CD4-positive, alpha-beta T cell treated with Interleukin-6 at 100 ng/mL for 8 hours (primary cell): ENCODE data around the gene RTN1.

ENCODE experiments used
- DNase-seq: peaks from one replicate; pipeline ENCODE4 v3.0.0-alpha.2; 2020; ENCODE audit warnings: mixed read lengths, low spot score

The RTN1 gene

DNA sequence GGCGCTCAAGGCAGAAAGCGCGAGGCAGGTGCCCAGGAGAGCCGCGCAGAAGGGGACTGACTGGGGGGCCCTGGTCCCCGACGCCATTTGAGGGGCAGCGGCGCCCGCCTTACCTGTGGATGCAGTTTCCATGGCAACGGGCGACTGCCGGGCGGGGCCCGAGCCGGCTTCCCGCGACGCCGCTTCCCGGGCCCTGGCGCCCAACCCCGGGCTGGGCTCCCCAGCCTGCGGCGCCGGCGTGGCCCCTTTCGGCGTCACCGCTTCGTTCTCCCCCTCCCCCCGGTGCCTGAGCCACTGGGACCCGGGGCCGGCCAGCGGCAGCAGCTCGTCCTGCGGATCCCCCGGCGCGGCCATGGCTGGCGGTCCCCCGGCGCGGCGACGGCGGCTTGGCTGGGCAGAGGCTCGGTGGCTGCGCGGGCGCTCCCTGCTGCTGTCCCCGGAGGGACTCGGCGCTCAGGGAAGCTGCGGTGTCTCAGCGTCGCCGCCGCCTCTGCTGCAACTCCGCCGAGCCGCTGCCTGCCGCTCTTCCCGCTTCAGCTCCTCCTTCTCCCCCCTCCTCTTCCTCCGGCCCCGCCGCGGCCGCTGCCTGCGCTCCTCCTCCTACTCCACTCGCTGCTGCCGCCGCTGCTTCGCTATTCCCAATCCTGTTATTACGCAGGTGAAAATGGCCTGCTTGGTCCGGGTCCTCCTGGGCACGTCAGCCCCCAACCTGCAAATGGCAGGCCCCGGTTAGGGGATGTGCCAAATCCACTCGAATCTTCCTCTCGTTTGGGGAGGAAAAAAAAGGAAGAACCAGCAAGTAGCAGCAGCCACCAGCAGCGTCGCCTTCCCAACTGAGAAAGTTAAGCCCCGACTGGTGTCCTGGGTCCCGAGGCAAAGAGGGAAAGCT lies at the start of gene RTN1:
Gene RTN1, minus strand, starts transcription at position 500 of the 889 bp plus-strand sequence. Its CDS starts 146 bp downstream, at position 354.
- DNase-seq: no peak

GRCh38 chr14:59920378-59920683 lies 49.8 kb upstream of the RTN1 start:
- no peak for DNase-seq

DNA sequence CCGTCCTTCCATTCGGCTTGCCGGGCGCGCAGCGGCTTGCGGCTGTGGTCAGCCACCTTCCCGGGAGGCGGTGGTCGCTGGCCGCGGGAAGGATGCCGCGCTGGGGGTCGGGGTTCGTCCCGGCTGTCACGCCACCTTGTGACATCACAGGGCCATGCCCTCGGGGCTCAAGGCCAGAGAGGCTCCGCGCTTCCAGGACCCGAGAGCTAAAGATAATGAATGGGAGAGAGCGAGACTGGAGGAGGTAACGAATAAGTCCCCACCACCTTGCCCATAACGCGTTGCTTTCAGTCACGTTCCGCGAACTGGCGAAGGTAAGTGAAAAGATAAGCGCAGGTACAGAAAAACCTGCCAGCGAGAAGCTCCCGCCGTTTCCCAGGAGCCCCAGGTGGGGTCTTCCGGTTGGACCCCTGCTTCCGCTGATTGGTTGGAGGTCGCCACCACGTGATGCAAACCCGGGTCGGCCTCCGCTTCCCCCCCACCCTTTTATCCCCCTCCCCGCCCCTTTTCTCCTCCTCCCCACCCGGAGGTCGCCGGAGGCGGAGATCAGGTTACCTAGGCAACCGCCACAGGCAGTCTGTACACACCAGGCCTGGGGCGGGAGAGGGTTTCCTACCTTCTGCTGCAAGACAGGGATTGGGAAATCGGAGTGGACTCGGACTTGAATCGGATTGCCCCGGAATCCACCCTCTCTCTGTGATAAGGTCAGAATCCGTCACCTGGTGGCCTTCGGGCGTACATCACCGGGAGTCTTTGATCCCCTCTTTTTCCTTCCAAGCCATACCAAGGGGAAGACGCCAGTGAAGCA lies 49.2 kb upstream of the RTN1 start, which contains the start of gene LRRC9:
Gene LRRC9, plus strand, starts transcription at position 575 of the 808 bp plus-strand sequence.
- DNase-seq: peak; percentile 10

GRCh38 chr14:59918824-59919569 lies 48.4 kb upstream of the RTN1 start:
- DNase-seq: no peak

DNA sequence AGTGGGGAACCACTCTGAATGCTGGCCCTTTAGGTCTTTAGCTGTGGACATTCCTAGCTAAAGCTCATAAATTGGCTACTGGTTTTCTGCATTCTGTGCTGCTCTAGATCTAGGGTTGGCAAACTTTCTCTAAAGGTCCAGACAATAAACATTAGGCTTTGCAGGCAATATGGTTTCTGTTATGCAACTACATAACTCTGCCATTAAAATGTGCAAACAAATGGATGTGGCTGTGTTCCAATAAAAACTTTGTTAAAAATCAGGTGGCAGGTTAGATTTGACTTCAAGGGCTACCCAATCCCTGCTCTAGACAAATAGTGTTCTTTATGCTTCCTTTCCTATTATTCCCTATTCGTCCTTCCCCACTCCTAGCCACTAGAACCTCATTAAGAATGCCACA lies 42.6 kb upstream of the RTN1 start:
- DNase-seq: no peak

DNA sequence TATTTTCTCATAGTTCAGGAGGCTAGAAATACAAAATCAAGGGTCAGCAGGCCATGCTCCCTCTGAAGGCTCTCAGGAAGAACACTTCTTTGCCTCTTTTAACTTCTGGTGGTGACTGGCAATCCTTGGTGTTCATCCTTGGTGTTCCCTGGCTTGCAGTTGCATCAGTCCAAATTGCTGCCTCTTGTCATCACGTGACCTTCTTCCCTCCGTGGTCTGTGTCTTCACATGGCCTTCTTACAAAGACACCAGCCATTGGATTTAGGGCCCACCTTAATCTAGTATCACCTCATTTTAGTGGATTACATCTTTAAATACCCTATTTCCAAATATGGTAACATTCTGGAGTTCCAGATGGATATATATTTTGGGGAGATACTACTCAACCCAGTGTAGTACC lies 41.9 kb upstream of the RTN1 start:
- no peak for DNase-seq

- DNase-seq: no peak
These were observed 34.6 kb upstream of the RTN1 start for GRCh38 chr14:59905188-59905587.

DNA sequence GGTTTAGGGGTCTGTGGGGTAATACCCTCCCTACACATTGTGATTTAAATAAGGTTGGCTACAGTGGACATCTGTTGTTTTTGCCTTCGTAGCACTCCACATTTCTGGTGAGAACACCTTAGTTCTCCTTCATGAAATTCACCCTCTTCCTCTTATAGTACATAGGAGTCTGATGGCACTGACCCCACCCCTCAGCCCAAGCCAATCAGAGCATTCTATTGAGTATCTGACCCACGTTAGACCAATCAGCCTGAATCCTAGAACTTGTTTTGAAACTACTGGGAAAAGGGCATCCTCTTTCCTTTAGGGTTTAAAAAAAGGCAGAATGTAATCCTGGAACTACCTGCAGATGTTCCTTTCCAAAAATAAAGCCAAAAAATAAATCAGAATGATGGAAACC lies 33.6 kb upstream of the RTN1 start:
- DNase-seq: no peak

DNA sequence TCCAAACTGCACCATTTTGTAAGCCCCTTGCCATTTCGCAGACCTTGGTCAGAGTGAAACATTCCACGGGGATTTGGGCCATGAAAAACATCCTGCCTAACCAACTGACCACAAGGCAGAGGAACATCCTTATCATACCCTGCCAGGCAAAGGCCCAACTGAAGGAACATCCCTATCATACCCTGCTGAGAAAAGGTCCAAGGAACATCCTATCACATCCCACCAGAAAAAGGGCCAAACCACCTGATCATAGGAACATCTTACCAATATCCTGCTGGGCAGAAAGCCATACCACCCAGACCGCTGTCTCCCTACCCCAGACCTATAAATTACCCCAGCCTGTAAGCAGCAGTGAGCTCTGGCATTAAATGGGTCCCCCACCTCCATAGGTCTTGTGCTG lies 30.0 kb upstream of the RTN1 start:
- DNase-seq: no peak

GRCh38 chr14:59897757-59898383 lies 27.3 kb upstream of the RTN1 start:
- DNase-seq: no peak

- no peak for DNase-seq
These were observed 25.1 kb upstream of the RTN1 start for GRCh38 chr14:59895721-59896120.

DNA sequence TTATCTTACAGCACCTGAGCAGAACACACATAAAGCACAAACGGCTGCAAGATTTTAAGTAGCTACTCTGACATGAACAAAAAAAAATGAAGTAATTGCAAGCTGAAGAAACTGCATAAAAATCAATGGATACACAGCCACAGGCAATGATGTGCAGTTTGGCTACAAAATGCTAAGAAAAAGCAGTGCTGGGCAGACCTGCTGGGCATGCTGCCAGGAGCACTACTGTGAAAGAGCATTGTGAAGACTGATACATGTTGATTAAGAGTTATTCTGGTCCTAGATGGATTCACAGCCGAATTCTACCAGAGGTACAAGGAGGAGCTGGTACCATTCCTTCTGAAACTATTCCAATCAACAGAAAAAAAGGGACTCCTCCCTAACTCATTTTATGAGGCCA lies 20.1 kb upstream of the RTN1 start:
- DNase-seq: no peak

- DNase-seq: no peak
These were observed 12.4 kb upstream of the RTN1 start for GRCh38 chr14:59882957-59883356.

DNA sequence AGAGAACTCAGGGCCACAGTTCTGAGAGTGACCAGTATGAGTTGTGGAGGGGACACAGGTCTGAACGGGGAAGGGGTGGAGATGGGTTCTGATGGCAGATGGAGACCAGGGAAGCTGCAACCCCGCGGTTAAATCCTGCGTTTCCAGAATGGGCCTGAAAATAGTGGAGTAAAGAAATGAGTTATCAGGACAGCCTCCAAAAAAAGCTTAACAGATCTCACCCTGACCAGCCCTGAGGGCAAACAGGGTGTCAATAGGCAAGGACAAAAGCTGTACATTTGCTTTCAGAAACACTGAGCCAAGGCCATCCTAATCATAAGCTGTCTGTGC lies 555 bp upstream of the RTN1 start:
- DNase-seq: no peak

DNA sequence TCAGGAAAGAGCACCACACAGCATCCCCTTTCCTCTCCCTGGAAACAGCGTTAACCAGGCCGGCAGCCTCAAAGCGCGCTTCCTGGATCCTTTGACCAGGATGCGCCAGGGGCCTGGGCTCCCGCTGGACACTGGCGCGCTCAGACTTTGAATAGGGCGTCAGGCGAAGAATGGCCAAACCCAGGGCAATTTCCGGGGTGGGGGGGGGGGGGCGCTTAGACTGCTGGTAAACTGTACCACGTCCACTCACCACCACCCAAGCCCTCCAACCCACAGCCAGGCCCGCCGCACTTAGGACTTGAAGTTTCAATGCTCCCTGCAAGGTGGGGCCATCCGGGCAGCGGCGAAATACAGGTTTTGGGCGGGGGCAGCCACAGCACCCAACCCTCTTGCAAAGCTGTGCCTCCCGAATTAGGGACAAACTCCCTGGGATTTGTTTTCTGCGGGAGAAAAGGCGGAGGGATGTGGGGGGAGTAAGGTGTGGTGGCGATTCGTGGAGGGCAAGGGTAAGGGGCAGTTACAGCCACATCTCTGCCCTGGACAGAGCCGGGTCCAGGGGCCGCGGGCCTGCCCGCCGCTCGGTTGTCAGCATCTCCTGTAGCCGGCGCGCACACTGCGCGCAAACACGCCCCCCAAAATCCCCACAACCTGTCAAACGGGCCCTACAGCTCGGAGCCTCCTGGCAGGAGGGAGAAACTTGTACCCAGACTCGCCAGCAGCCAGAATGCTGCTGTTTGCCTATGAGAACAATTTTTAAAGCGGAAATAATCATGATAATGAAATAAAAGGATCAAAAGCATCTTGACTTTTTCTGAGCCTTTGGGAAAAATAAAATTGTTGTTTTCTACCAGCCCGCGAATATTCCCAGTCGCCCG lies 958 bp downstream of the RTN1 start:
- DNase-seq: no peak

GRCh38 chr14:59868021-59868420 lies 2.6 kb downstream of the RTN1 start:
- no peak for DNase-seq

DNA sequence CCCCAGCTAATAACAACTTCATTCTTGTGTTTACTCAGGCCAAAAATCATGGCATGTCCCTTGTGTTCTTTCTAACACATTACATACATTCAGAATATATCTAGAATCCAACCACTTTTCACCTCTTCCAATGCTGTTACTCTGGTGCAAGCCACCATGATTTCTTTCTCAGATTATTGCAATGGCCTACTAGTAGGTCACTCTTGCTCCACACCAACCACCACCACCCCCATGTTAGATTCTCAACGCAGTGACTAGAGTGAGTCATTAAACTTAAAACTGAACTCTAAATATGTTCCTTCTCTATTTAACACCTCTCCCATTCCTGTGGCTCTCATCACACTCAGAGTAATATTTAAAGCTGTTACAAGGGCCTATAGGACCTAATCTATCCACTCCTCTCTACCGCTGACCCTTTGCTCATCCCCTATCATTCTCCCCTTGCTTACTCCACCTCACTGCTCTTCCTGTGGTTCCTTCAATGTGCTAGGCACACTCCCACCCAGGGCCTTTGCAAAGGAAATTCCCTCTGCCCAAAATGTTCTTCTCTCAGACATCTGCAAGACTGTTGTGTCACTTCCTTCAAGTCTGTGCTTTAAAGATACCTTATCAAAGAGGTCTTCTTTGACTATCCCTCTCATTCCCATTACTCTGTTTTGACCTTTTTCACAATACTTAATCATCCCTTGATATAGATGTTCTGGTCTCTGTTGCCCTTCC lies 6.6 kb downstream of the RTN1 start:
- no peak for DNase-seq

DNA sequence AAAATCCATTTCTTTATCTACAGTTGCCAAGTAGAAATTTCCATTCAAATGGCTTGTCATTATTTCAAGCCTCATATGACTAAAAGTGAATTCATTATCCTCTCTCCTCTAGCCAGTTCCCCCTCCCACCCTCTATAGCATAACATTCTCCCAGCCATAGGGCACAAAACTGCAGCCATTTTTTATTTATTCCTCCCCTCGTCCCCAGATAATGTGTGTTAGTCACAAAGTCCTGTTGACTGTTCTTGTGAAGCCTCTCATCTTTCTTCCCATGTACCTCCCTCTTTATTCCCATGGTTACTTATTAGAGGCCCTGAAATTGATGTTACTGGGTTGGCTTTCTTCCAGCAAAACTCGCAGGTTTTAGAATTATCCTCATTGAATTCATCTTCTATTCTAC lies 13.2 kb downstream of the RTN1 start:
- DNase-seq: no peak

DNA sequence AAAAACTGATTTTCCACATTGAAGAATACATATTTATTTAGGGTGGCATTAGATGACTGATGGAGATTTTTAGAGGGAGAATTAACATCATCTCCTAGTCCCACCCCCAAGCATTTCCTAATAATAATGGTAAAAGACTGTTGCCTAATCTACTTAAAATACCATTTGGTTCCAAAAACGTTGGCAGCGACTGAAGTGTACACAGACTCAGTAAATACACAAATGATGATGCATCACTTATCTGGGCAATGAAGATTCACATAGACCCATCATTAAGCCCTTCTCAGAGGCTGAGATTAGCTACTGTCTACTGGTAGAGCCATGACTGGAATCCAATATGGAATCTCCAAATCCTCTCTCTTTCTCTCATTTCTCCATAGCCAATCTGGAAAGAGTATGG lies 18.2 kb downstream of the RTN1 start:
- no peak for DNase-seq

DNA sequence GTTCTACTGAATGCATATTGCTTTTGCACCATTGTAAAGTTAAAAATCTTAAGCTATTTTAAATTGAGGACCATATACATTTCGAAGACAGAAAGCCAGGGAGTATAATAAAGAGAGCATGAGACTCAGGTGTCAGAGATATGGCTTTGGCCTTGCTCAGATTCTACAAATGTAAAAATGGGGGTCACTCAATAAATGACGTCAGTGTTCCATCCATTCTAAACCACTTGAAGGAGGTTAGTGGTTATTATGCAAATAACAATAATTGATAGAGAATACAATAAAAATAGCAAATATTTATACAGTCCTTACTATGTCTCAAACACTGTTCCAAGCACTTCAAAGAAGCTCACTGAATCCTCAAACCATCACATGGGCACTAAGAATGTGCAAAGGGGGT lies 20.1 kb downstream of the RTN1 start:
- no peak for DNase-seq
